AG10803 (cell line): ENCODE measurements around the gene USP3.
A peak's percentile ranks its signal among the peaks of the same experiment; 100 is the strongest.

Source experiments
- DNase-seq: peaks from one replicate; pipeline ENCODE4 v3.0.0; 2010; ENCODE audit warnings: low read depth
- H3K4me3 ChIP-seq: 2 replicates; pipeline ENCODE4 v1.5.1; 2011; ENCODE audit warnings: mild to moderate bottlenecking, low read length, control low read depth
- CTCF ChIP-seq: conservative IDR thresholded peaks from 2 replicates; pipeline ENCODE4 v1.5.1; 2011; ENCODE audit warnings: mild to moderate bottlenecking, low read length, control low read depth, inconsistent platforms

Gene USP3

GRCh38 chr15:63588826-63589225 is 84.4 kb downstream of the USP3 start:
- no peak for DNase-seq
- no peak overlapping the region for H3K4me3 ChIP-seq
- TF ChIP-seq CTCF, result no peak

GRCh38 chr15:63593705-63594671 is 89.6 kb downstream of the USP3 start:
- no peak overlapping the region for H3K4me3 ChIP-seq
- no peak for TF ChIP-seq CTCF
- no peak for DNase-seq

GRCh38 chr15:63595065-63595464 is 90.7 kb downstream of the USP3 start:
- H3K4me3 ChIP-seq, result no peak overlapping the region
- TF ChIP-seq CTCF, result no peak
- no peak for DNase-seq

- no peak for TF ChIP-seq CTCF
- DNase-seq, result no peak
- H3K4me3 ChIP-seq, result no peak overlapping the region
Observed at GRCh38 chr15:63595688-63596087, 91.3 kb downstream of the USP3 start.

- no peak for TF ChIP-seq CTCF
- peak; percentile 53 for DNase-seq
- H3K4me3 ChIP-seq, result no peak overlapping the region
Observed at GRCh38 chr15:63596676-63597037, 92.3 kb downstream of the USP3 start.

- DNase-seq, result peak; percentile 64
- no peak for TF ChIP-seq CTCF
- peak within 1 kb of the TSS; percentile 35 for H3K4me3 ChIP-seq
Observed at GRCh38 chr15:63597038-63597790, 92.8 kb downstream of the USP3 start, which contains the start of gene FBXL22. Gene FBXL22 (plus strand): TSS chr15:63597387. CDS start chr15:63597393, 6 bp downstream.
